GM23338 (cell line): ENCODE results near the gene MAPRE3. TPM values are rescaled to one million over a fixed set of nuclear protein-coding genes. Genes with fewer than 3 reads are reported as not detected.

ENCODE experiments used
- ATAC-seq: fragments of 200-7000 bp; cut with Tn5 transposase; 3 replicates; pipeline ENCODE4 v1.9.1; 2020
- DNase-seq: peaks from one replicate; pipeline ENCODE4 v3.0.0-alpha.2; 2015; ENCODE audit warnings: low spot score
- H2AFZ ChIP-seq: fragments of 200-600 bp; sonication (generic); 2 replicates; pipeline ENCODE4 v1.8.0; 2016; ENCODE audit warnings: antibody characterized with exemption, mild to moderate bottlenecking, moderate library complexity
- H3F3A ChIP-seq: fragments of 200-600 bp; sonication (generic); replicated peaks from 2 replicates; pipeline ENCODE4 v1.8.0; 2017; ENCODE audit warnings: antibody characterized with exemption, mixed run types, low read depth
- H3K27ac ChIP-seq: fragments of 200-600 bp; sonication (generic); 2 replicates; pipeline ENCODE4 v1.6.1; 2016; ENCODE audit warnings: low read depth
- H3K27me3 ChIP-seq: fragments of 200-600 bp; sonication (generic); 2 replicates; pipeline ENCODE4 v1.8.0; 2016; ENCODE audit warnings: mild to moderate bottlenecking, mixed run types, moderate library complexity; ENCODE audit not compliant: insufficient read depth
- H3K36me3 ChIP-seq: fragments of 200-600 bp; sonication (generic); 2 replicates; pipeline ENCODE4 v1.8.0; 2016; ENCODE audit warnings: mild to moderate bottlenecking; ENCODE audit not compliant: insufficient read depth
- H3K4me1 ChIP-seq: fragments of 200-600 bp; sonication (generic); 2 replicates; pipeline ENCODE4 v1.8.0; 2016; ENCODE audit warnings: mild to moderate bottlenecking, moderate library complexity; ENCODE audit not compliant: insufficient read depth
- H3K4me2 ChIP-seq: fragments of 200-600 bp; sonication (generic); 2 replicates; pipeline ENCODE4 v1.7.1; 2017; ENCODE audit warnings: mixed run types
- H3K4me3 ChIP-seq: fragments of 200-600 bp; sonication (generic); 2 replicates; pipeline ENCODE4 v1.6.1; 2016; ENCODE audit warnings: mixed run types
- H3K79me2 ChIP-seq: fragments of 200-600 bp; sonication (generic); replicated peaks from 2 replicates; pipeline ENCODE4 v1.8.0; 2017; ENCODE audit warnings: mild to moderate bottlenecking; ENCODE audit not compliant: insufficient read depth
- H3K9me2 ChIP-seq: fragments of 200-600 bp; sonication (generic); 2 replicates; pipeline ENCODE4 v1.8.0; 2017; ENCODE audit not compliant: insufficient read depth
- H4K20me1 ChIP-seq: fragments of 200-600 bp; sonication (generic); replicated peaks from 2 replicates; pipeline ENCODE4 v1.8.0; 2017; ENCODE audit warnings: mild to moderate bottlenecking; ENCODE audit not compliant: insufficient read depth
- H3K27ac Mint-ChIP-seq: 2 replicates; pipeline ENCODE4 v1.8.0; 2020; ENCODE audit warnings: inconsistent platforms, mild to moderate bottlenecking, moderate library complexity, mixed read lengths
- H3K27me3 Mint-ChIP-seq: 3 replicates; pipeline ENCODE4 v1.8.0; 2022; ENCODE audit warnings: low read depth, mild to moderate bottlenecking, moderate library complexity, mixed read lengths, inconsistent platforms; ENCODE audit not compliant: insufficient read depth, poor library complexity
- H3K36me3 Mint-ChIP-seq: 3 replicates; pipeline ENCODE4 v1.8.0; 2021; ENCODE audit warnings: low read depth, mild to moderate bottlenecking, inconsistent platforms, moderate library complexity, mixed read lengths
- H3K4me1 Mint-ChIP-seq: 3 replicates; pipeline ENCODE4 v1.8.0; 2020; ENCODE audit warnings: mild to moderate bottlenecking, inconsistent platforms, mixed read lengths
- H3K4me3 Mint-ChIP-seq: 3 replicates; pipeline ENCODE4 v1.8.0; 2021; ENCODE audit warnings: moderate library complexity, mild to moderate bottlenecking, inconsistent platforms, mixed read lengths
- H3K9me3 Mint-ChIP-seq: 3 replicates; pipeline ENCODE4 v1.8.0; 2020; ENCODE audit warnings: moderate library complexity, mild to moderate bottlenecking, inconsistent platforms, mixed read lengths
- CREB1 ChIP-seq: fragments of 250-450 bp; sonication (Bioruptor Pico); IDR thresholded peaks from 2 replicates; pipeline ENCODE4 v1.5.0; 2020; ENCODE audit warnings: low read depth, mild to moderate bottlenecking, moderate library complexity
- CTCF ChIP-seq, 2 experiments: fragments of 200-600 bp in 1 of 2; sonication (generic) in 1 of 2; conservative IDR thresholded peaks; 2 replicates each; pipeline versions ENCODE4 v1.5.1 to v1.6.1; 2016 to 2017; ENCODE audit warnings: antibody characterized with exemption in 2 of 2, low read depth in 2 of 2, mild to moderate bottlenecking in 2 of 2, moderate library complexity in 1 of 2
- EZH2phosphoT487 ChIP-seq: fragments of 200-600 bp; sonication (generic); IDR thresholded peaks from one replicate; pipeline ENCODE4 v1.8.1; 2018; ENCODE audit warnings: antibody characterized with exemption; ENCODE audit not compliant: unreplicated experiment
- JUNB ChIP-seq: IDR thresholded peaks from one replicate; pipeline ENCODE4 v1.6.1; 2016; ENCODE audit warnings: antibody characterized with exemption; ENCODE audit not compliant: unreplicated experiment
- POLR2AphosphoS5 ChIP-seq: IDR thresholded peaks from 2 replicates; pipeline ENCODE4 v1.6.1; 2016; ENCODE audit warnings: antibody characterized with exemption, low read depth
- ZNF114 ChIP-seq: fragments of 250-450 bp; sonication (Bioruptor Pico); IDR thresholded peaks from 2 replicates; pipeline ENCODE4 v1.5.0; 2020; ENCODE audit warnings: mild to moderate bottlenecking, moderate library complexity
- polyA plus RNA-seq: library from polyadenylated mRNA; unstranded; fragments of >200 nt; fragmentation: Nextera tagmentation; extraction: Ambion mirVana; gene quantifications from 2 replicates; pipeline ENCODE4 v1.2.1, GENCODE V29; 2016
- total RNA-seq: library from RNA; depleted of rRNA; stranded (reverse); fragments of >200 nt; shearing (Covaris generic); gene quantifications from 2 replicates; pipeline ENCODE4 v1.2.3, GENCODE V29; 2014
- TF ChIP-seq, protein P1 (sequence below): fragments of 250-450 bp; sonication (Bioruptor Pico); IDR thresholded peaks from 2 replicates; pipeline ENCODE4 v1.5.0; 2020; ENCODE audit warnings: mild to moderate bottlenecking, moderate library complexity
- TF ChIP-seq, protein P2 (sequence below): IDR thresholded peaks from one replicate; pipeline ENCODE4 v1.6.1; 2018; ENCODE audit warnings: antibody characterized with exemption; ENCODE audit not compliant: unreplicated experiment

MAPRE3 gene
- total and polyA plus RNA-seq, 2 experiments from 2014 or later: 3.3 to 4.5 TPM

DNA sequence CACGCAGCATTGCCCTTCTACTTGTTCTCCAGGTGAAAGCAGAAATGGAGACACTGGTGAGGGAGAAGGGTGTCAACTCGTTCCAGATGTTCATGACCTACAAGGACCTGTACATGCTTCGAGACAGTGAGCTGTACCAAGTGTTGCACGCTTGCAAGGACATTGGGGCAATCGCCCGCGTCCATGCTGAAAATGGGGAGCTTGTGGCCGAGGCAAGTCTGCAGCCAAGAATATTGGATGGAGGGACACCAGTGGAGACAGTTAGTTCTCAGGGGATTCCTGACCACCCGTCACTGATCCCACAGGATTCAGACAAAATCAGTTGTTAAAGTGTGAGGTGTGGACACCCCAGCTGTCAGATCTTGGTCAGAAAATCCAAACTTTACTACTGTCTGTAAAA, 43.2 kb upstream of the MAPRE3 start (continued):
- TF ChIP-seq, protein P1, sequence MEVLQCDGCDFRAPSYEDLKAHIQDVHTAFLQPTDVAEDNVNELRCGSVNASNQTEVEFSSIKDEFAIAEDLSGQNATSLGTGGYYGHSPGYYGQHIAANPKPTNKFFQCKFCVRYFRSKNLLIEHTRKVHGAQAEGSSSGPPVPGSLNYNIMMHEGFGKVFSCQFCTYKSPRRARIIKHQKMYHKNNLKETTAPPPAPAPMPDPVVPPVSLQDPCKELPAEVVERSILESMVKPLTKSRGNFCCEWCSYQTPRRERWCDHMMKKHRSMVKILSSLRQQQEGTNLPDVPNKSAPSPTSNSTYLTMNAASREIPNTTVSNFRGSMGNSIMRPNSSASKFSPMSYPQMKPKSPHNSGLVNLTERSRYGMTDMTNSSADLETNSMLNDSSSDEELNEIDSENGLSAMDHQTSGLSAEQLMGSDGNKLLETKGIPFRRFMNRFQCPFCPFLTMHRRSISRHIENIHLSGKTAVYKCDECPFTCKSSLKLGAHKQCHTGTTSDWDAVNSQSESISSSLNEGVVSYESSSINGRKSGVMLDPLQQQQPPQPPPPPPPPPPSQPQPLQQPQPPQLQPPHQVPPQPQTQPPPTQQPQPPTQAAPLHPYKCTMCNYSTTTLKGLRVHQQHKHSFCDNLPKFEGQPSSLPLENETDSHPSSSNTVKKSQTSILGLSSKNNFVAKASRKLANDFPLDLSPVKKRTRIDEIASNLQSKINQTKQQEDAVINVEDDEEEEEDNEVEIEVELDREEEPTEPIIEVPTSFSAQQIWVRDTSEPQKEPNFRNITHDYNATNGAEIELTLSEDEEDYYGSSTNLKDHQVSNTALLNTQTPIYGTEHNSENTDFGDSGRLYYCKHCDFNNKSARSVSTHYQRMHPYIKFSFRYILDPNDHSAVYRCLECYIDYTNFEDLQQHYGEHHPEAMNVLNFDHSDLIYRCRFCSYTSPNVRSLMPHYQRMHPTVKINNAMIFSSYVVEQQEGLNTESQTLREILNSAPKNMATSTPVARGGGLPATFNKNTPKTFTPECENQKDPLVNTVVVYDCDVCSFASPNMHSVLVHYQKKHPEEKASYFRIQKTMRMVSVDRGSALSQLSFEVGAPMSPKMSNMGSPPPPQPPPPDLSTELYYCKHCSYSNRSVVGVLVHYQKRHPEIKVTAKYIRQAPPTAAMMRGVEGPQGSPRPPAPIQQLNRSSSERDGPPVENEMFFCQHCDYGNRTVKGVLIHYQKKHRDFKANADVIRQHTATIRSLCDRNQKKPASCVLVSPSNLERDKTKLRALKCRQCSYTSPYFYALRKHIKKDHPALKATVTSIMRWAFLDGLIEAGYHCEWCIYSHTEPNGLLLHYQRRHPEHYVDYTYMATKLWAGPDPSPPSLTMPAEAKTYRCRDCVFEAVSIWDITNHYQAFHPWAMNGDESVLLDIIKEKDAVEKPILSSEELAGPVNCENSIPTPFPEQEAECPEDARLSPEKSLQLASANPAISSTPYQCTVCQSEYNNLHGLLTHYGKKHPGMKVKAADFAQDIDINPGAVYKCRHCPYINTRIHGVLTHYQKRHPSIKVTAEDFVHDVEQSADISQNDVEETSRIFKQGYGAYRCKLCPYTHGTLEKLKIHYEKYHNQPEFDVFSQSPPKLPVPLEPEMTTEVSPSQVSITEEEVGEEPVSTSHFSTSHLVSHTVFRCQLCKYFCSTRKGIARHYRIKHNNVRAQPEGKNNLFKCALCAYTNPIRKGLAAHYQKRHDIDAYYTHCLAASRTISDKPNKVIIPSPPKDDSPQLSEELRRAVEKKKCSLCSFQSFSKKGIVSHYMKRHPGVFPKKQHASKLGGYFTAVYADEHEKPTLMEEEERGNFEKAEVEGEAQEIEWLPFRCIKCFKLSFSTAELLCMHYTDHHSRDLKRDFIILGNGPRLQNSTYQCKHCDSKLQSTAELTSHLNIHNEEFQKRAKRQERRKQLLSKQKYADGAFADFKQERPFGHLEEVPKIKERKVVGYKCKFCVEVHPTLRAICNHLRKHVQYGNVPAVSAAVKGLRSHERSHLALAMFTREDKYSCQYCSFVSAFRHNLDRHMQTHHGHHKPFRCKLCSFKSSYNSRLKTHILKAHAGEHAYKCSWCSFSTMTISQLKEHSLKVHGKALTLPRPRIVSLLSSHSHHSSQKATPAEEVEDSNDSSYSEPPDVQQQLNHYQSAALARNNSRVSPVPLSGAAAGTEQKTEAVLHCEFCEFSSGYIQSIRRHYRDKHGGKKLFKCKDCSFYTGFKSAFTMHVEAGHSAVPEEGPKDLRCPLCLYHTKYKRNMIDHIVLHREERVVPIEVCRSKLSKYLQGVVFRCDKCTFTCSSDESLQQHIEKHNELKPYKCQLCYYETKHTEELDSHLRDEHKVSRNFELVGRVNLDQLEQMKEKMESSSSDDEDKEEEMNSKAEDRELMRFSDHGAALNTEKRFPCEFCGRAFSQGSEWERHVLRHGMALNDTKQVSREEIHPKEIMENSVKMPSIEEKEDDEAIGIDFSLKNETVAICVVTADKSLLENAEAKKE (CRISPR knock-in tag): no peak
- TF ChIP-seq POLR2AphosphoS5: no peak
- no peak for TF ChIP-seq JUNB
- TF ChIP-seq, protein P2, sequence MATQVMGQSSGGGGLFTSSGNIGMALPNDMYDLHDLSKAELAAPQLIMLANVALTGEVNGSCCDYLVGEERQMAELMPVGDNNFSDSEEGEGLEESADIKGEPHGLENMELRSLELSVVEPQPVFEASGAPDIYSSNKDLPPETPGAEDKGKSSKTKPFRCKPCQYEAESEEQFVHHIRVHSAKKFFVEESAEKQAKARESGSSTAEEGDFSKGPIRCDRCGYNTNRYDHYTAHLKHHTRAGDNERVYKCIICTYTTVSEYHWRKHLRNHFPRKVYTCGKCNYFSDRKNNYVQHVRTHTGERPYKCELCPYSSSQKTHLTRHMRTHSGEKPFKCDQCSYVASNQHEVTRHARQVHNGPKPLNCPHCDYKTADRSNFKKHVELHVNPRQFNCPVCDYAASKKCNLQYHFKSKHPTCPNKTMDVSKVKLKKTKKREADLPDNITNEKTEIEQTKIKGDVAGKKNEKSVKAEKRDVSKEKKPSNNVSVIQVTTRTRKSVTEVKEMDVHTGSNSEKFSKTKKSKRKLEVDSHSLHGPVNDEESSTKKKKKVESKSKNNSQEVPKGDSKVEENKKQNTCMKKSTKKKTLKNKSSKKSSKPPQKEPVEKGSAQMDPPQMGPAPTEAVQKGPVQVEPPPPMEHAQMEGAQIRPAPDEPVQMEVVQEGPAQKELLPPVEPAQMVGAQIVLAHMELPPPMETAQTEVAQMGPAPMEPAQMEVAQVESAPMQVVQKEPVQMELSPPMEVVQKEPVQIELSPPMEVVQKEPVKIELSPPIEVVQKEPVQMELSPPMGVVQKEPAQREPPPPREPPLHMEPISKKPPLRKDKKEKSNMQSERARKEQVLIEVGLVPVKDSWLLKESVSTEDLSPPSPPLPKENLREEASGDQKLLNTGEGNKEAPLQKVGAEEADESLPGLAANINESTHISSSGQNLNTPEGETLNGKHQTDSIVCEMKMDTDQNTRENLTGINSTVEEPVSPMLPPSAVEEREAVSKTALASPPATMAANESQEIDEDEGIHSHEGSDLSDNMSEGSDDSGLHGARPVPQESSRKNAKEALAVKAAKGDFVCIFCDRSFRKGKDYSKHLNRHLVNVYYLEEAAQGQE: no peak
- no peak for TF ChIP-seq CREB1

DNA sequence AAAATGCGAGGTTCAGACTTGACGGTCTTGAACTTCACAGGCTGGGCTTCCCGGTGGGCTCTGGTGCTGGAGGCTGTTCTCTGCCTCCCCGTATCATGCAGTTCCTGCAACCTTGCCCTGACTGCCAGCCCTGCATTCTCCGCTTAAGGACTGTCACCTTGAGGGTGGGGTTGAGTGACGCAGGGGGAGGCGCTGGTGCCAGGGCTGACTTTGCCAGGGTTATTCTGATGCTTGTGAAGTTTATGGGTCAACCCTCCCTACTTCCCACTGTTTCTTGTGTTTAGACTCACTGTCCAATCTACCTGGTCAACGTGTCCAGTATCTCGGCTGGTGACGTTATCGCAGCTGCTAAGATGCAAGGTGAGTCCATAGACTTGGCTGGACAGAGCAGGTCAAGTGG, 37.5 kb upstream of the MAPRE3 start:
- no peaks in the 10 kb centered on the region for H3F3A ChIP-seq
- Mint-ChIP-seq H3K27ac (no peak overlapping the region), H3K4me3 (no peak overlapping the region), H3K27me3 (no peaks in the 10 kb centered on the region), H3K36me3 (no peaks in the 10 kb centered on the region), H3K9me3 (no peaks in the 10 kb centered on the region), H3K4me1 (0 out of 3 replicates have a peak, but pooled peaks cover 2% of the 10 kb centered on the region)
- H3K4me3 ChIP-seq: no peak overlapping the region
- H3K27ac ChIP-seq: no peak overlapping the region
- H3K27me3 ChIP-seq: no peaks in the 10 kb centered on the region
- no peak overlapping the region for H3K4me2 ChIP-seq
- no peak overlapping the region for H2AFZ ChIP-seq
- H3K9me2 ChIP-seq: no peaks in the 10 kb centered on the region
- ATAC-seq (no peak), DNase-seq (no peak)
- H3K79me2 ChIP-seq: no peaks in the 10 kb centered on the region
- H4K20me1 ChIP-seq: no peaks in the 10 kb centered on the region
- H3K4me1 ChIP-seq: no peaks in the 10 kb centered on the region
- H3K36me3 ChIP-seq: no peaks in the 10 kb centered on the region
- TF ChIP-seq CTCF (conservative IDR thresholded peaks at IDR 0.05; ENCODE audit: low read depth in 2 of 2) (no peak), JUNB (no peak), EZH2phosphoT487 (no peak), ZNF114 (no peak)
